Keratinocyte (primary cell): ENCODE results near the gene SULF2. TPM values are rescaled to one million over a fixed set of nuclear protein-coding genes. Genes with fewer than 3 reads are reported as not detected.

Source experiments
- DNase-seq: peaks from one replicate; pipeline ENCODE4 v3.0.0-alpha.2; 2011; ENCODE audit warnings: low read depth, missing footprints, low spot score
- FAIRE-seq: peaks from 2 replicates; lab custom pipeline; 2011; peaks lifted over from hg19 to GRCh38; lab: Jason Lieb, UNC
- H2AFZ ChIP-seq: 2 replicates; pipeline ENCODE4 v1.6.0; 2012; ENCODE audit warnings: low read length, control low read depth, inconsistent platforms; ENCODE audit not compliant: control insufficient read depth
- H3K27ac ChIP-seq: 2 replicates; pipeline ENCODE4 v1.5.1; 2011; ENCODE audit warnings: low read length; ENCODE audit not compliant: control insufficient read depth, insufficient read depth
- H3K27me3 ChIP-seq: 3 replicates; pipeline ENCODE4 v1.6.0; 2011; ENCODE audit warnings: low read length; ENCODE audit not compliant: control insufficient read depth, insufficient read depth; ENCODE audit errors: extremely low read depth
- H3K36me3 ChIP-seq, 2 experiments: 2 replicates in 1 of 2; 3 replicates in 1 of 2; pipeline ENCODE4 v1.5.1; 2011; ENCODE audit warnings: low read length in 2 of 2, mild to moderate bottlenecking in 1 of 2; ENCODE audit not compliant: control insufficient read depth in 2 of 2, insufficient read depth in 2 of 2; ENCODE audit errors: extremely low read depth in 1 of 2
- H3K4me1 ChIP-seq: 3 replicates; pipeline ENCODE4 v1.5.1; 2011; ENCODE audit warnings: low read length; ENCODE audit not compliant: control insufficient read depth, insufficient read depth; ENCODE audit errors: extremely low read depth
- H3K4me2 ChIP-seq: 3 replicates; pipeline ENCODE4 v1.6.0; 2011; ENCODE audit warnings: low read depth, low read length; ENCODE audit not compliant: control insufficient read depth, insufficient read depth; ENCODE audit errors: extremely low read depth
- H3K4me3 ChIP-seq, 3 experiments: fragments of 200-600 bp in 1 of 3; sonication (generic) in 1 of 3; 2 replicates in 2 of 3; 3 replicates in 1 of 3; pipeline ENCODE4 v1.5.1; 2011 to 2016; ENCODE audit warnings: low read length in 3 of 3, mild to moderate bottlenecking in 3 of 3, control low read depth in 2 of 3, inconsistent platforms in 1 of 3, low read depth in 1 of 3, mixed read lengths in 1 of 3, mixed run types in 1 of 3, moderate library complexity in 1 of 3; ENCODE audit not compliant: control insufficient read depth in 2 of 3, insufficient read depth in 2 of 3; ENCODE audit errors: extremely low read depth in 1 of 3
- H3K79me2 ChIP-seq: 2 replicates; pipeline ENCODE4 v1.6.0; 2012; ENCODE audit warnings: low read length; ENCODE audit not compliant: control insufficient read depth, insufficient read depth
- H3K9ac ChIP-seq: 3 replicates; pipeline ENCODE4 v1.6.0; 2011; ENCODE audit warnings: low read length; ENCODE audit not compliant: control insufficient read depth, insufficient read depth; ENCODE audit errors: extremely low read depth
- H3K9me1 ChIP-seq: 3 replicates; pipeline ENCODE4 v1.6.0; 2011; ENCODE audit warnings: low read length; ENCODE audit not compliant: control insufficient read depth, insufficient read depth; ENCODE audit errors: extremely low read depth
- H3K9me3 ChIP-seq: 2 replicates; pipeline ENCODE4 v1.5.1; 2012; ENCODE audit warnings: low read depth, low read length; ENCODE audit not compliant: control insufficient read depth
- H4K20me1 ChIP-seq: 3 replicates; pipeline ENCODE4 v1.6.0; 2011; ENCODE audit warnings: low read length; ENCODE audit not compliant: control insufficient read depth, insufficient read depth; ENCODE audit errors: extremely low read depth
- EZH2 ChIP-seq: IDR thresholded peaks from one replicate; pipeline ENCODE4 v1.6.1; 2012; ENCODE audit warnings: inconsistent platforms, mild to moderate bottlenecking, low read length, moderate library complexity
- dilution Hi-C: fragments of 300-500 bp; cut with MboI; formaldehyde crosslinking; loops from one replicate; pipeline ENCODE4 v1.7.0; 2020; ENCODE audit warnings: low sequenced_read_pairs; ENCODE audit not compliant: extremely low pct_ligation_motif_present
- polyA plus RNA-seq, 5 experiments: library from polyadenylated mRNA; depleted of rRNA in 3 of 5; stranded (reverse) in 3 of 5; stranded (forward) in 1 of 5; unstranded in 1 of 5; fragments of >200 nt; gene quantifications; 1 replicate in 1 of 5; 2 replicates in 3 of 5; 3 replicates in 1 of 5; pipeline versions ENCODE4 v1.2.1 to v1.2.3, GENCODE V29; 2011 to 2012; ENCODE audit warnings: missing spikeins in 2 of 5, low read depth in 1 of 5, low replicate concordance in 1 of 5
- TF ChIP-seq, protein P1 (sequence below), 3 experiments: IDR thresholded peaks in 1 of 3; conservative IDR thresholded peaks in 1 of 3; optimal IDR thresholded peaks in 1 of 3; 2 replicates in 2 of 3; 3 replicates in 1 of 3; pipeline versions ENCODE3 to v1.5.1; 2011; ENCODE audit warnings: low read length in 3 of 3, mild to moderate bottlenecking in 3 of 3, moderate library complexity in 2 of 3, control low read depth in 1 of 3, inconsistent platforms in 1 of 3; ENCODE audit not compliant: insufficient read depth in 2 of 3; ENCODE audit errors: extremely low read depth in 1 of 3

Gene SULF2
- polyA plus RNA-seq, 1 donor (not counting 4 experiments of a cell fraction or from before 2014, with no cell fraction given) = 64.4 TPM

DNA sequence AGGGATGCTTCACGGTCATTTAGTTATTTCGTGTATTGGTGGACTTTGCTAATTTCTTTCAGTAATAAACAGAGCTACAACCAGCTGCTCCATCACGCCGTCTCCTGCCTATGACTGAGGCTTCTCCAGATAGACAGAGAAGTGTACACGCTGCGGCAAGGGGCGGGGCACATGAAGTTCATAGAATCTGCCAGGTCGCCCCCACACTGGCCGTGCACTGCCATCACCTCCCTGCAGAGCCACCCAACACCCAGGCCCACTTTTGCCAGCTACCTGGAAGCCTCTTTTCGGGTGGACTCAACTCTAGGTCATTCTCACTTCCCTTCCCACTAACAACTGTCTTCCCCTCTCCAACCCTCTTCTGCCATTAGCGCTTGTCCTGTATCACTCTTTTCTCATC lies 88.4 kb downstream of the SULF2 start:
- Histone ChIP-seq H3K9ac (no peak overlapping the region), H3K27me3 (no peaks in the 10 kb centered on the region), H4K20me1 (no peaks in the 10 kb centered on the region), H3K9me3 (peaks cover 14% of the 10 kb centered on the region), H3K36me3 (peaks cover 16 to 28% of the 10 kb centered on the region in 2 experiments), H3K79me2 (no peaks in the 10 kb centered on the region), H3K4me2 (no peak overlapping the region), H2AFZ (no peak overlapping the region), H3K9me1 (no peaks in the 10 kb centered on the region), H3K4me1 (no peaks in the 10 kb centered on the region), H3K4me3 (no peak overlapping the region), H3K27ac (no peak overlapping the region)
- dilution Hi-C loops = no loop called here
- no peak for FAIRE-seq
- DNase-seq = no peak
- TF ChIP-seq, protein P1, sequence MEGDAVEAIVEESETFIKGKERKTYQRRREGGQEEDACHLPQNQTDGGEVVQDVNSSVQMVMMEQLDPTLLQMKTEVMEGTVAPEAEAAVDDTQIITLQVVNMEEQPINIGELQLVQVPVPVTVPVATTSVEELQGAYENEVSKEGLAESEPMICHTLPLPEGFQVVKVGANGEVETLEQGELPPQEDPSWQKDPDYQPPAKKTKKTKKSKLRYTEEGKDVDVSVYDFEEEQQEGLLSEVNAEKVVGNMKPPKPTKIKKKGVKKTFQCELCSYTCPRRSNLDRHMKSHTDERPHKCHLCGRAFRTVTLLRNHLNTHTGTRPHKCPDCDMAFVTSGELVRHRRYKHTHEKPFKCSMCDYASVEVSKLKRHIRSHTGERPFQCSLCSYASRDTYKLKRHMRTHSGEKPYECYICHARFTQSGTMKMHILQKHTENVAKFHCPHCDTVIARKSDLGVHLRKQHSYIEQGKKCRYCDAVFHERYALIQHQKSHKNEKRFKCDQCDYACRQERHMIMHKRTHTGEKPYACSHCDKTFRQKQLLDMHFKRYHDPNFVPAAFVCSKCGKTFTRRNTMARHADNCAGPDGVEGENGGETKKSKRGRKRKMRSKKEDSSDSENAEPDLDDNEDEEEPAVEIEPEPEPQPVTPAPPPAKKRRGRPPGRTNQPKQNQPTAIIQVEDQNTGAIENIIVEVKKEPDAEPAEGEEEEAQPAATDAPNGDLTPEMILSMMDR (optimal IDR thresholded peaks at IDR 0.05 in 1 of 3, IDR thresholded peaks at IDR 0.05 in 1 of 3, conservative IDR thresholded peaks at IDR 0.05 in 1 of 3; ENCODE audit: extremely low read depth in 1 of 3, insufficient read depth in 2 of 3, low read length in 3 of 3) = no peak
- no peak for TF ChIP-seq EZH2

DNA sequence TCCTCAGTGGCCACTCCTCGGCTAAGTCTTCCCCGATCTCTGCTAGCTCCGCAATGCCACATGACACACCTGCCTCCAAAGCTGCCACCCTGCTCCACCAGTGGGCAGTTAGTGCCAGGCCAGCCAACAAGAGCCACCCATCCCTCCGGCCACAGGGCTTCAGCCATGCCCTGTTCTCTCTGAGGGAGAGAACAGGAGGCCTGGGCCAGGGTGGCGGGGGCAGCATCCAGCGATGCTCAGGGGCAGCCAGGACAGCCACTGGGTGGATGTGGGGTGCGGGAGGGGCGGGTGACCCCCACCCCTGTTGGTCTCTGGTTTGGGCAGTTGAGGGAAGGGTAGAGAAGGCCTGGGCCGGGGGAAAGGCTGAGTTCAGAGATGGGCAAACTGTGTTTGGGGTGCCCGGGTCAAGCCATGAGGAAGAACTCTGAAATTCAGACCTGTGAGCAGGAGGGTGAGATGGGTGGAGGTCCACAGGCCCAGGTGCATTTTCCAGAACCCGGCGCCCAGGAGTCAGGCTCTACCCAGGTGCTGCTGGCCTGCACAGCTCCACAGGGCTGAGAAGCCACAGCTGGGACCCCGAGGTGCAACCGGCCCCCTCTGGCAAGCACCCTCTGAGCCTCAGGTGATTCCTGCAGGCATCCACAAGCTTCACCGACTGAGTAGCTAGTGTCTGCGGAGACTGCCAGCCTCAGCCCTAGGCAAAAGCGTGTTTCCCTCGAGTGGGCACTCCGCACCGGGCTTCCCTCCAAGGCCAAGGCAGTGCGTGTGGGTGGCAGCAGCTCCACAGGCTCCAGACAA lies 91.1 kb downstream of the SULF2 start:
- H3K27me3 ChIP-seq = no peaks in the 10 kb centered on the region
- H3K27ac ChIP-seq = no peak overlapping the region
- dilution Hi-C loops = no loop called here
- H3K79me2 ChIP-seq = no peaks in the 10 kb centered on the region
- H3K4me3 ChIP-seq = no peak overlapping the region
- DNase-seq (no peak), FAIRE-seq (no peak)
- no peaks in the 10 kb centered on the region for H4K20me1 ChIP-seq
- no peaks in the 10 kb centered on the region for H3K4me1 ChIP-seq
- peaks cover 12 to 29% of the 10 kb centered on the region in 2 experiments for H3K36me3 ChIP-seq
- TF ChIP-seq EZH2 = no peak
- TF ChIP-seq, protein P1 (optimal IDR thresholded peaks at IDR 0.05 in 1 of 3, IDR thresholded peaks at IDR 0.05 in 1 of 3, conservative IDR thresholded peaks at IDR 0.05 in 1 of 3; ENCODE audit: extremely low read depth in 1 of 3, insufficient read depth in 2 of 3, low read length in 3 of 3) = no peak
- no peak overlapping the region for H2AFZ ChIP-seq
- no peaks in the 10 kb centered on the region for H3K9me1 ChIP-seq
- no peak overlapping the region for H3K4me2 ChIP-seq
- H3K9ac ChIP-seq = no peak overlapping the region
- H3K9me3 ChIP-seq = peaks cover 19% of the 10 kb centered on the region
